NCI-H748 (cell line): ENCODE results near the gene LOX.

Experiments
- DNase-seq: peaks from one replicate; lab custom pipeline; 2025; ENCODE audit not compliant: unreplicated experiment; lab: John Stamatoyannopoulos, UW

Gene LOX

GRCh38 chr5:122078116-122079110 is at the start of gene LOX:
LOX (minus strand) TSS chr5:122078259; CDS start chr5:122077985, 274 bp downstream.
- DNase-seq: peak; percentile 74

GRCh38 chr5:122126756-122127321 is 48.8 kb upstream of the LOX start:
- no peak for DNase-seq

GRCh38 chr5:122126177-122126755 is 48.2 kb upstream of the LOX start:
- DNase-seq: no peak

- no peak for DNase-seq
Observed at GRCh38 chr5:122124766-122125165, 46.7 kb upstream of the LOX start.

- DNase-seq: no peak
Observed at GRCh38 chr5:122121479-122122465, 43.7 kb upstream of the LOX start.

- DNase-seq: no peak
Observed at GRCh38 chr5:122120957-122121356, 42.9 kb upstream of the LOX start.

- DNase-seq: no peak
Observed at GRCh38 chr5:122120493-122120892, 42.4 kb upstream of the LOX start.

- no peak for DNase-seq
Observed at GRCh38 chr5:122119205-122119604, 41.1 kb upstream of the LOX start.

GRCh38 chr5:122118356-122118948 is 40.4 kb upstream of the LOX start:
- DNase-seq: no peak

- no peak for DNase-seq
Observed at GRCh38 chr5:122114501-122114900, 36.4 kb upstream of the LOX start.

- DNase-seq: no peak
Observed at GRCh38 chr5:122112733-122113558, 34.9 kb upstream of the LOX start.

- DNase-seq: no peak
Observed at GRCh38 chr5:122112063-122112462, 34.0 kb upstream of the LOX start.

GRCh38 chr5:122111460-122111859 is 33.4 kb upstream of the LOX start:
- DNase-seq: no peak

GRCh38 chr5:122110987-122111386 is 32.9 kb upstream of the LOX start:
- DNase-seq: no peak

GRCh38 chr5:122107016-122107415 is 29.0 kb upstream of the LOX start:
- DNase-seq: no peak

- no peak for DNase-seq
Observed at GRCh38 chr5:122105909-122106308, 27.9 kb upstream of the LOX start.

GRCh38 chr5:122102825-122103224 is 24.8 kb upstream of the LOX start:
- no peak for DNase-seq

- DNase-seq: peak; percentile 67
Observed at GRCh38 chr5:122101636-122102285, 23.7 kb upstream of the LOX start.
